ENCODE measurements around the gene RETREG3.
A peak's percentile ranks its signal among the peaks of the same experiment; 100 is the strongest.
"Not testable (repeated sequence)": the region's sequence is repeated elsewhere in the genome, so short reads cannot be mapped to it uniquely, and the experiment has no call there.

The RETREG3 gene

DNA sequence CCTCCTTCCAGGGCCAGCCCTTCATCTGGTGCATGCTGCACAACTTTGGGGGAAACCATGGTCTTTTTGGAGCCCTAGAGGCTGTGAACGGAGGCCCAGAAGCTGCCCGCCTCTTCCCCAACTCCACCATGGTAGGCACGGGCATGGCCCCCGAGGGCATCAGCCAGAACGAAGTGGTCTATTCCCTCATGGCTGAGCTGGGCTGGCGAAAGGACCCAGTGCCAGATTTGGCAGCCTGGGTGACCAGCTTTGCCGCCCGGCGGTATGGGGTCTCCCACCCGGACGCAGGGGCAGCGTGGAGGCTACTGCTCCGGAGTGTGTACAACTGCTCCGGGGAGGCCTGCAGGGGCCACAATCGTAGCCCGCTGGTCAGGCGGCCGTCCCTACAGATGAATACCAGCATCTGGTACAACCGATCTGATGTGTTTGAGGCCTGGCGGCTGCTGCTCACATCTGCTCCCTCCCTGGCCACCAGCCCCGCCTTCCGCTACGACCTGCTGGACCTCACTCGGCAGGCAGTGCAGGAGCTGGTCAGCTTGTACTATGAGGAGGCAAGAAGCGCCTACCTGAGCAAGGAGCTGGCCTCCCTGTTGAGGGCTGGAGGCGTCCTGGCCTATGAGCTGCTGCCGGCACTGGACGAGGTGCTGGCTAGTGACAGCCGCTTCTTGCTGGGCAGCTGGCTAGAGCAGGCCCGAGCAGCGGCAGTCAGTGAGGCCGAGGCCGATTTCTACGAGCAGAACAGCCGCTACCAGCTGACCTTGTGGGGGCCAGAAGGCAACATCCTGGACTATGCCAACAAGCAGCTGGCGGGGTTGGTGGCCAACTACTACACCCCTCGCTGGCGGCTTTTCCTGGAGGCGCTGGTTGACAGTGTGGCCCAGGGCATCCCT is 65.7 kb downstream of the RETREG3 start:
- Histone ChIP-seq H3K4me1 (ENCODE audit: control insufficient read depth, insufficient read depth, low read length) (no peaks in the 10 kb centered on the region), H3K4me3 (ENCODE audit: low read depth, low read length) (no peak overlapping the region), H3K9ac (ENCODE audit: low read depth, low read length) (no peak overlapping the region), H3K9me3 (ENCODE audit: control insufficient read depth, insufficient read depth, low read length) (no peaks in the 10 kb centered on the region), H3K27me3 (ENCODE audit: control insufficient read depth, insufficient read depth, low read length) (no peaks in the 10 kb centered on the region), H3K36me3 (ENCODE audit: control insufficient read depth, insufficient read depth, low read length) (peaks cover 22% of the 10 kb centered on the region)

DNA sequence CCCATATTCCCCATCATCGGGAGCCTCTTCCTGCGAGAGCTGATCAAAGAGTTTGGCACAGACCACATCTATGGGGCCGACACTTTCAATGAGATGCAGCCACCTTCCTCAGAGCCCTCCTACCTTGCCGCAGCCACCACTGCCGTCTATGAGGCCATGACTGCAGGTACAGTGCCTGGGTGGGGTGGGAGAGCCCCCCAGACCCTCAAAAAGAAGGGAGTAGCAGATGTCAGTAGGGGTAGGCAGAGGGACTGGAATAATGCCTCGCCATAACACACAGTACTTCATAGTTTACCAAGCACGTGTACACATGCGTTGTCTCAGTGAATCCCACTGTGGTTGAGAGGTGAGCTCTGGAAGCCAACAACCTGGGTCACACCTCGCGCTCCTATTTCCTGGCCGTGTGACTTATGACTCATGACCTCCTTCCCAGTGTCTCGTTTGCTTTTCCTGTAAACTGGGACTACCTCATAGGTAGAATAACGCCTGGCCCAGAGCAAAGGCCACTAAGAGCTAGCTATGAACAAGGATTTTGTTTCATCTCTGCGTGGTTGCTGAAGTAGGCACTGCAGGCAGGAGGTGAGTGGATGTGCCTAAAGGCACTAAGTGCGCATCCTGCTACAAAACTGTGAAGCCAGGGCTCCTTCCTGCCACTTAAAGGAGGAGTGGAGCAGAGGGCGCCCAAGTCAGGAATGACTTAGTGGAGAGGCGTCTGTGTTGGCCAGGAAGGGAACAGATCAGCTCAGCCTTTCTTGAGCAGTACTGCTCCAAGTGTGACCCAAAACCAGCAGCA is 67.9 kb downstream of the RETREG3 start:
- no peaks in the 10 kb centered on the region for H3K4me1 ChIP-seq (ENCODE audit: control insufficient read depth, insufficient read depth, low read length)
- H3K36me3 ChIP-seq (ENCODE audit: control insufficient read depth, insufficient read depth, low read length), result peaks cover 25% of the 10 kb centered on the region

GRCh38 chr17:42540558-42540957 is 68.6 kb downstream of the RETREG3 start:
- not testable (repeated sequence) for H3K9ac ChIP-seq (ENCODE audit: low read depth, low read length); H3K4me1 ChIP-seq (ENCODE audit: control insufficient read depth, insufficient read depth, low read length)

More for the DNA sequence above, 67.9 kb downstream of the RETREG3 start:
- Histone ChIP-seq H3K9ac (ENCODE audit: low read depth, low read length) (peak overlapping the region; percentile 3), H3K4me3 (ENCODE audit: low read depth, low read length) (no peak overlapping the region), H3K9me3 (ENCODE audit: control insufficient read depth, insufficient read depth, low read length) (no peaks in the 10 kb centered on the region), H3K27me3 (ENCODE audit: control insufficient read depth, insufficient read depth, low read length) (no peaks in the 10 kb centered on the region)

GRCh38 chr17:42538482-42538881 is 70.7 kb downstream of the RETREG3 start:
- no peak overlapping the region for H3K9ac ChIP-seq (ENCODE audit: low read depth, low read length)
- H3K4me1 ChIP-seq (ENCODE audit: control insufficient read depth, insufficient read depth, low read length), result peaks cover 8% of the 10 kb centered on the region
- peaks cover 3% of the 10 kb centered on the region for H3K27me3 ChIP-seq (ENCODE audit: control insufficient read depth, insufficient read depth, low read length)
- H3K4me3 ChIP-seq (ENCODE audit: low read depth, low read length), result no peak overlapping the region
- H3K36me3 ChIP-seq (ENCODE audit: control insufficient read depth, insufficient read depth, low read length), result peaks cover 23% of the 10 kb centered on the region
- no peaks in the 10 kb centered on the region for H3K9me3 ChIP-seq (ENCODE audit: control insufficient read depth, insufficient read depth, low read length)

More at GRCh38 chr17:42540558-42540957, 68.6 kb downstream of the RETREG3 start:
- not testable (repeated sequence) for H3K9me3 ChIP-seq (ENCODE audit: control insufficient read depth, insufficient read depth, low read length); H3K27me3 ChIP-seq (ENCODE audit: control insufficient read depth, insufficient read depth, low read length); H3K4me3 ChIP-seq (ENCODE audit: low read depth, low read length)
- H3K36me3 ChIP-seq (ENCODE audit: control insufficient read depth, insufficient read depth, low read length), result peaks cover 25% of the 10 kb centered on the region

GRCh38 chr17:42537826-42538451 is 71.2 kb downstream of the RETREG3 start:
- peaks cover 8% of the 10 kb centered on the region for H3K4me1 ChIP-seq (ENCODE audit: control insufficient read depth, insufficient read depth, low read length)
- no peak overlapping the region for H3K4me3 ChIP-seq (ENCODE audit: low read depth, low read length)
- H3K36me3 ChIP-seq (ENCODE audit: control insufficient read depth, insufficient read depth, low read length), result peaks cover 20% of the 10 kb centered on the region
- peaks cover 3% of the 10 kb centered on the region for H3K27me3 ChIP-seq (ENCODE audit: control insufficient read depth, insufficient read depth, low read length)
- no peaks in the 10 kb centered on the region for H3K9me3 ChIP-seq (ENCODE audit: control insufficient read depth, insufficient read depth, low read length)
- H3K9ac ChIP-seq (ENCODE audit: low read depth, low read length), result no peak overlapping the region

- Histone ChIP-seq H3K4me3 (ENCODE audit: low read depth, low read length) (peak overlapping the region; percentile 70), H3K4me1 (ENCODE audit: control insufficient read depth, insufficient read depth, low read length) (peaks cover 8% of the 10 kb centered on the region), H3K9ac (ENCODE audit: low read depth, low read length) (peak overlapping the region; percentile 48), H3K27me3 (ENCODE audit: control insufficient read depth, insufficient read depth, low read length) (peaks cover 3% of the 10 kb centered on the region), H3K9me3 (ENCODE audit: control insufficient read depth, insufficient read depth, low read length) (no peaks in the 10 kb centered on the region), H3K36me3 (ENCODE audit: control insufficient read depth, insufficient read depth, low read length) (peaks cover 20% of the 10 kb centered on the region)
Observed at GRCh38 chr17:42537156-42537805, 71.9 kb downstream of the RETREG3 start.

DNA sequence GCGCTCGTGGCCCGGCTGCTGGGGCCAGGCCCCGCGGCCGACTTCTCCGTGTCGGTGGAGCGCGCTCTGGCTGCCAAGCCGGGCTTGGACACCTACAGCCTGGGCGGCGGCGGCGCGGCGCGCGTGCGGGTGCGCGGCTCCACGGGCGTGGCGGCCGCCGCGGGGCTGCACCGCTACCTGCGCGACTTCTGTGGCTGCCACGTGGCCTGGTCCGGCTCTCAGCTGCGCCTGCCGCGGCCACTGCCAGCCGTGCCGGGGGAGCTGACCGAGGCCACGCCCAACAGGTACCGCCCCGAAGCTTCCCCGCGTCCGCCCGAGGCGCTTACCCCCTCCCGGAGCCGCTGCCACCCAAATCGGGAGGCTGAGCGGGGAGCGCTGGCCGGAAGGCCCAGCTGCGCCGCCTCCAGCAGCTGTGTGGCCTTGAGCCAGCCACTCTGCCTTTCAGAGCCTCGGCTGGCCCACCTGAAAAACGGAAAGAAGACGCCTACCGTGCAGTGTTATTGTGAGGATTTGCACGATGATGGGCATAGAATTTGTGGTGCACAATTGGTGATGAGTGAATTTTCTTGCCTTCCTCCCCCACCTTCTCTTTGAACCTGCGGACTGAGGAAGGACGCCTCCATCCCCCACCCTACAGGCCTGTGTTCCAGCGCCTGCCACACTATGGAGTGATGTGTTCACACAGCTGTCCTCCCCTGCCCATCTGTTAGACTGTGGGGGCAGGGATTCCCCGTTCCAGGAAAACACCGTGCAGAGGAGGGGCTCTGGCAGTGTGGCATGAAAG is 72.6 kb downstream of the RETREG3 start:
- Histone ChIP-seq H3K4me1 (ENCODE audit: control insufficient read depth, insufficient read depth, low read length) (peaks cover 8% of the 10 kb centered on the region), H3K9ac (ENCODE audit: low read depth, low read length) (peak overlapping the region; percentile 48), H3K4me3 (ENCODE audit: low read depth, low read length) (peak overlapping the region; percentile 70), H3K9me3 (ENCODE audit: control insufficient read depth, insufficient read depth, low read length) (no peaks in the 10 kb centered on the region), H3K27me3 (ENCODE audit: control insufficient read depth, insufficient read depth, low read length) (peaks cover 3% of the 10 kb centered on the region), H3K36me3 (ENCODE audit: control insufficient read depth, insufficient read depth, low read length) (peaks cover 20% of the 10 kb centered on the region)

GRCh38 chr17:42536048-42536371 is 73.2 kb downstream of the RETREG3 start, which contains the start of gene NAGLU:
TSS of gene NAGLU (plus strand) at chr17:42536241. CDS start at chr17:42536273, 32 bp downstream.
- H3K4me3 ChIP-seq (ENCODE audit: low read depth, low read length), result peak within 1 kb of the TSS; percentile 70
- H3K36me3 ChIP-seq (ENCODE audit: control insufficient read depth, insufficient read depth, low read length), result peaks cover 16% of the 10 kb centered on the region
- H3K27me3 ChIP-seq (ENCODE audit: control insufficient read depth, insufficient read depth, low read length), result peaks cover 8% of the 10 kb centered on the region
- H3K9ac ChIP-seq (ENCODE audit: low read depth, low read length), result peak within 1 kb of the TSS; percentile 48
- H3K4me1 ChIP-seq (ENCODE audit: control insufficient read depth, insufficient read depth, low read length), result peaks cover 8% of the 10 kb centered on the region
- H3K9me3 ChIP-seq (ENCODE audit: control insufficient read depth, insufficient read depth, low read length), result no peaks in the 10 kb centered on the region

DNA sequence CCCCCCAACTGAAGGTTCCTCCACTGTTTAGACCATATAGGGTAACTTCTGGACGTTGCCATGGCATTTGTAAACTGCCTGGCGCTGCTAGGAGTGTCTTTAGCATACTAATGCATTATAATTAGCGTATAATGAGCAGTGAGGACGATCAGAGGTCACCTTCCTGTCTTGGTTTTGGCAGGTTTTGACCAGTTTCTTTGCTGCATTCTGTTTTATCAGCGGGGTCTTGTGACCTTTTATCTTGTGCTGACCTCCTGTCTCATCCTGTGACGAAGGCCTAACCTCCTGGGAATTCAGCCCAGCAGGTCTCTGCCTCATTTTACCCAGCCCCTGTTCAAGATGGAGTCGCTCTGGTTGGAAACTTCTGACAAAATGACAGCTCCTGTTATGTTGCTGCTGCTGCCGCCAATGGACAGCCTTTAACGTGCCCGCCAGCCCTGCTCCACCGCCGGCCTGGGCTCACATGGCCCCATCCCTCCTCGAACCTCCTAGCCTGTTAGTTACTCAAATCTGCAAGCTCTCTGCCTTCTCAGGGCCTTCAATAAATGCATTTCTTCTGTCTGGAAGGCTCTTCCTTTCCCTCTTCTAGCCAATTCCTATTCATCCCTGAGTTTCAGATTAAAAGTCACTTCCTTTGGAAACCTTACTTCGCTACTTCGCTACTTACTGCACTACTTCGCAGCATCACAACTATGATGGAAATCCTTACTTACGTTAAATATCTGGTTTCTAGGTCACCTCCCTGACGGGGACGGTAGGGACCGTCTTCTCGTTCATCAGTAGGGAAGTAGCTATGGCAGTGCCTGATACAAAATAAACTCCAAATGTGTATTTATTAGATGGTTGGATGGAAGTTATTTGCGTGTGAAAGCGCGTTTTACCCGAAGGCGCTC is 73.8 kb downstream of the RETREG3 start:
- peak overlapping the region; percentile 45 for H3K4me3 ChIP-seq (ENCODE audit: low read depth, low read length)
- H3K9me3 ChIP-seq (ENCODE audit: control insufficient read depth, insufficient read depth, low read length), result no peaks in the 10 kb centered on the region
- peaks cover 8% of the 10 kb centered on the region for H3K4me1 ChIP-seq (ENCODE audit: control insufficient read depth, insufficient read depth, low read length)
- H3K27me3 ChIP-seq (ENCODE audit: control insufficient read depth, insufficient read depth, low read length), result peaks cover 12% of the 10 kb centered on the region
- no peak overlapping the region for H3K9ac ChIP-seq (ENCODE audit: low read depth, low read length)
- peaks cover 14% of the 10 kb centered on the region for H3K36me3 ChIP-seq (ENCODE audit: control insufficient read depth, insufficient read depth, low read length)
